ENCODE measurements around the gene RIC8B. TPM values are rescaled to one million over a fixed set of nuclear protein-coding genes. Genes with fewer than 3 reads are reported as not detected.

RIC8B gene
- polyA plus RNA-seq, 2 donors, result 1.2 to 1.5 TPM

DNA sequence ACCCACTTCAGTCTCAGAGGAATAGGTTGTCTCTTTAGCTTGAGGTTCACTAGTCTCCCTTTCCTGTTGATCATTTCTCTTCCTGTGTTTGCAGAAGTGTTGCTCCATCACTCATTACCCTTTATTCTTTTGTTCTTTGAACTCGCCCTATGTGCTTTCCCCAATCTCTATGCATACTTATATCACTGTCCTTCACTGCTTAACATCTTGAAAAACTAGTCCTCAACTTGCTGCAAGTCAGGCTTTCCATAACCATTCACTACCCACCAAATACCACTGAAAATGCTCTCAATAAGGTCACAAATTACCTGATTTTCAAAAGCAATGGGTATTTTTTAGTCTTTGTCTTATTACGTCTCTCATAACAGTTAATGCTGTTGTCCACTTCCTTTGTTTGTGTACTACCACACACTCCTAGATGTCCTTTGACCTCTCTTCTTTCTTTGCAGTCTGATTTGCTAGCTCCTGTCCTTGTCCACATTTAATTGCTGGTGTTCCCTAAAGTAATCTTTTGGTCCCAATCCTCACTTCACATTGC lies 80.8 kb downstream of the RIC8B start:
- Histone ChIP-seq H3K27ac (ENCODE audit: low read depth in 2 of 2, low read length in 1 of 2) (no peak overlapping the region), H3K9me3 (ENCODE audit: control insufficient read depth in 2 of 2, insufficient read depth in 1 of 2, low read depth in 1 of 2, low read length in 1 of 2) (no peaks in the 10 kb centered on the region), H3K27me3 (ENCODE audit: control insufficient read depth in 1 of 2, insufficient read depth in 2 of 2, low read length in 2 of 2) (no peaks in the 10 kb centered on the region), H3K4me1 (ENCODE audit: control insufficient read depth in 2 of 2, insufficient read depth in 2 of 2, low read length in 1 of 2) (no peaks in the 10 kb centered on the region), H3K4me3 (ENCODE audit: low read depth in 1 of 2, low read length in 2 of 2) (no peak overlapping the region), H3K36me3 (ENCODE audit: control insufficient read depth in 2 of 2, insufficient read depth in 2 of 2, low read length in 1 of 2) (peaks cover 0 to 2% of the 10 kb centered on the region in 2 donors)
- 84 to 89% methylated on average over 2 of the region's 2 CpGs for WGBS, 2 donors

- WGBS, 2 donors, result 93 to 95% methylated on average over 3 of the region's 3 CpGs
- no peaks in the 10 kb centered on the region for H3K9me3 ChIP-seq (ENCODE audit: control insufficient read depth in 2 of 2, insufficient read depth in 1 of 2, low read depth in 1 of 2, low read length in 1 of 2)
- H3K27ac ChIP-seq (ENCODE audit: low read depth in 2 of 2, low read length in 1 of 2), result no peak overlapping the region
Observed at GRCh38 chr12:106861984-106862916, 87.8 kb downstream of the RIC8B start.

DNA sequence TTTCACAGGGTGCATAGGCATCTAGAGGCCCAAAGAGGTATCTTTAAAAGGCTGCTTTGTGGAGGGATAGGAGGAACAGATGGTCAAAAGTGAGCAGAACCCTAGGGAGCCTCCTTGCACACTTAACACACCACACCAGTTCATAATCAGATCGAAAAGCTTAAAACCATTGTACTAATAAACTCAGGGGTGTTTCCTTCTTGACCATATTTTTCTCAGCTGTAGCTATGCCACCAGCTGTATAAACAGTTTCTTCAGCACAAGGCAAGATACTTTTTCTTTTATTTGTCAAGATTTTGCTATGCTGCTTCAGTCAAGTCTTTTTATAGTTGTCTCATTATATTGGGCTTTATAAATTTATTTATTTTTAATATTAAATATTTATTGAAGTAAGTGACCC lies 88.7 kb downstream of the RIC8B start:
- Histone ChIP-seq H3K27ac (ENCODE audit: low read depth in 2 of 2, low read length in 1 of 2) (no peak overlapping the region), H3K4me3 (ENCODE audit: low read depth in 1 of 2, low read length in 2 of 2) (no peak overlapping the region), H3K27me3 (ENCODE audit: control insufficient read depth in 1 of 2, insufficient read depth in 2 of 2, low read length in 2 of 2) (no peaks in the 10 kb centered on the region), H3K36me3 (ENCODE audit: control insufficient read depth in 2 of 2, insufficient read depth in 2 of 2, low read length in 1 of 2) (no peaks in the 10 kb centered on the region), H3K9me3 (ENCODE audit: control insufficient read depth in 2 of 2, insufficient read depth in 1 of 2, low read depth in 1 of 2, low read length in 1 of 2) (no peaks in the 10 kb centered on the region), H3K4me1 (ENCODE audit: control insufficient read depth in 2 of 2, insufficient read depth in 2 of 2, low read length in 1 of 2) (no peaks in the 10 kb centered on the region)
- 59 to 65% methylated on average over 1 of the region's 1 CpG for WGBS, 2 donors

More at GRCh38 chr12:106861984-106862916, 87.8 kb downstream of the RIC8B start:
- no peaks in the 10 kb centered on the region for H3K36me3 ChIP-seq (ENCODE audit: control insufficient read depth in 2 of 2, insufficient read depth in 2 of 2, low read length in 1 of 2)
- no peaks in the 10 kb centered on the region for H3K4me1 ChIP-seq (ENCODE audit: control insufficient read depth in 2 of 2, insufficient read depth in 2 of 2, low read length in 1 of 2)
- no peaks in the 10 kb centered on the region for H3K27me3 ChIP-seq (ENCODE audit: control insufficient read depth in 1 of 2, insufficient read depth in 2 of 2, low read length in 2 of 2)
- no peak overlapping the region for H3K4me3 ChIP-seq (ENCODE audit: low read depth in 1 of 2, low read length in 2 of 2)

DNA sequence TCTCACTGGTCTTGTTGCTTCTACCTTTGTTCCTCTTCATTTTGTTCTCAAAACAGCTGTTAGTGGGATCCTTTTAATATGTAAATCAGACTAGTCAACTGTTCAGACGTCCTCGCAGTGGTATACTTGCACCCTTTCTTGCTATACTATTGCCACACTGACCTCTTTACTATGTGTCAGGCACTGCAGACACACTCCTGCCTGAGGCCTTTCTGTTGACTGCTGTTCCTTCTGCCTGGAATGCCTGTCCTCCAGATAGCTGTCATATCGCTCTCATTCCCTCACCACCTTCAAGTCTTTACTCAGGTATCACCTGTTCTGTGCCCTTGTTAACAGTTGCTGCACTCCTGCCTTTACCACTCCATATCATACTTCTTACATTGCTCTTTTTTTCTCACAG lies 91.2 kb downstream of the RIC8B start:
- no peaks in the 10 kb centered on the region for H3K4me1 ChIP-seq (ENCODE audit: control insufficient read depth in 2 of 2, insufficient read depth in 2 of 2, low read length in 1 of 2)
- 79 to 90% methylated on average over 3 of the region's 3 CpGs for WGBS, 2 donors
- H3K27me3 ChIP-seq (ENCODE audit: control insufficient read depth in 1 of 2, insufficient read depth in 2 of 2, low read length in 2 of 2), result no peaks in the 10 kb centered on the region
- H3K36me3 ChIP-seq (ENCODE audit: control insufficient read depth in 2 of 2, insufficient read depth in 2 of 2, low read length in 1 of 2), result no peaks in the 10 kb centered on the region
- no peaks in the 10 kb centered on the region for H3K9me3 ChIP-seq (ENCODE audit: control insufficient read depth in 2 of 2, insufficient read depth in 1 of 2, low read depth in 1 of 2, low read length in 1 of 2)
- no peak overlapping the region for H3K4me3 ChIP-seq (ENCODE audit: low read depth in 1 of 2, low read length in 2 of 2)
- H3K27ac ChIP-seq (ENCODE audit: low read depth in 2 of 2, low read length in 1 of 2), result no peak overlapping the region

GRCh38 chr12:106866426-106867080 lies 92.1 kb downstream of the RIC8B start:
- Histone ChIP-seq H3K4me1 (ENCODE audit: control insufficient read depth in 2 of 2, insufficient read depth in 2 of 2, low read length in 1 of 2) (no peaks in the 10 kb centered on the region), H3K4me3 (ENCODE audit: low read depth in 1 of 2, low read length in 2 of 2) (no peak overlapping the region), H3K27me3 (ENCODE audit: control insufficient read depth in 1 of 2, insufficient read depth in 2 of 2, low read length in 2 of 2) (no peaks in the 10 kb centered on the region), H3K27ac (ENCODE audit: low read depth in 2 of 2, low read length in 1 of 2) (no peak overlapping the region), H3K36me3 (ENCODE audit: control insufficient read depth in 2 of 2, insufficient read depth in 2 of 2, low read length in 1 of 2) (no peaks in the 10 kb centered on the region), H3K9me3 (ENCODE audit: control insufficient read depth in 2 of 2, insufficient read depth in 1 of 2, low read depth in 1 of 2, low read length in 1 of 2) (no peaks in the 10 kb centered on the region)
- WGBS, 2 donors, result 88 to 89% methylated on average over 5 of the region's 5 CpGs

- no peaks in the 10 kb centered on the region for H3K4me1 ChIP-seq (ENCODE audit: control insufficient read depth in 2 of 2, insufficient read depth in 2 of 2, low read length in 1 of 2)
- WGBS, 2 donors, result 76 to 80% methylated on average over 3 of the region's 3 CpGs
- no peaks in the 10 kb centered on the region for H3K9me3 ChIP-seq (ENCODE audit: control insufficient read depth in 2 of 2, insufficient read depth in 1 of 2, low read depth in 1 of 2, low read length in 1 of 2)
- no peak overlapping the region for H3K4me3 ChIP-seq (ENCODE audit: low read depth in 1 of 2, low read length in 2 of 2)
- no peaks in the 10 kb centered on the region for H3K36me3 ChIP-seq (ENCODE audit: control insufficient read depth in 2 of 2, insufficient read depth in 2 of 2, low read length in 1 of 2)
- H3K27ac ChIP-seq (ENCODE audit: low read depth in 2 of 2, low read length in 1 of 2), result no peak overlapping the region
- H3K27me3 ChIP-seq (ENCODE audit: control insufficient read depth in 1 of 2, insufficient read depth in 2 of 2, low read length in 2 of 2), result no peaks in the 10 kb centered on the region
Observed at GRCh38 chr12:106867651-106868050, 93.2 kb downstream of the RIC8B start.

GRCh38 chr12:106868982-106869700 lies 94.7 kb downstream of the RIC8B start:
- no peak overlapping the region for H3K4me3 ChIP-seq (ENCODE audit: low read depth in 1 of 2, low read length in 2 of 2)
- H3K4me1 ChIP-seq (ENCODE audit: control insufficient read depth in 2 of 2, insufficient read depth in 2 of 2, low read length in 1 of 2), result no peaks in the 10 kb centered on the region
- no peak overlapping the region for H3K27ac ChIP-seq (ENCODE audit: low read depth in 2 of 2, low read length in 1 of 2)
- H3K36me3 ChIP-seq (ENCODE audit: control insufficient read depth in 2 of 2, insufficient read depth in 2 of 2, low read length in 1 of 2), result no peaks in the 10 kb centered on the region
- no peaks in the 10 kb centered on the region for H3K27me3 ChIP-seq (ENCODE audit: control insufficient read depth in 1 of 2, insufficient read depth in 2 of 2, low read length in 2 of 2)
- H3K9me3 ChIP-seq (ENCODE audit: control insufficient read depth in 2 of 2, insufficient read depth in 1 of 2, low read depth in 1 of 2, low read length in 1 of 2), result no peaks in the 10 kb centered on the region
- WGBS, 2 donors, result 84 to 90% methylated on average over 10 of the region's 10 CpGs

DNA sequence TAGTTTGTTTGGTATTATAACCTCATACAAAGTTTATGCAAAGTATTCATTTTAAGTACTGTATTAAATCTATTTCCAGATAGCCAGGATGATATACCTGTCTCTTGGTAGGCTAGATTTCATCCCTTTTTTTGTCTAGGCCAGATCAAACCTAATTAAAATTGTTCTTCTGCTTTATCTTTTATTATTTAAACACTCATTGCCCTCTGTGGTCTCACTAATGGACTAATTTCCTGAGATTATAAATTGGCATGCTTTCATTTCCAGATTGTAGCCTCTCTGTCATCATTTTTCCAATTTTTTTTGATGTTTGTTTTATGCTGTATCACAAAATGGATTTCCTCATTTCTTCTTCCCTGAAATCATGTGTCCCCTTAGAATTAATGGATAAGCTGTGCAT lies 95.6 kb downstream of the RIC8B start:
- H3K4me1 ChIP-seq (ENCODE audit: control insufficient read depth in 2 of 2, insufficient read depth in 2 of 2, low read length in 1 of 2), result no peaks in the 10 kb centered on the region
- H3K27ac ChIP-seq (ENCODE audit: low read depth in 2 of 2, low read length in 1 of 2), result no peak overlapping the region
- no peaks in the 10 kb centered on the region for H3K9me3 ChIP-seq (ENCODE audit: control insufficient read depth in 2 of 2, insufficient read depth in 1 of 2, low read depth in 1 of 2, low read length in 1 of 2)

GRCh38 chr12:106871477-106871876 lies 97.0 kb downstream of the RIC8B start:
- Histone ChIP-seq H3K36me3 (ENCODE audit: control insufficient read depth in 2 of 2, insufficient read depth in 2 of 2, low read length in 1 of 2) (no peaks in the 10 kb centered on the region), H3K9me3 (ENCODE audit: control insufficient read depth in 2 of 2, insufficient read depth in 1 of 2, low read depth in 1 of 2, low read length in 1 of 2) (no peaks in the 10 kb centered on the region), H3K27me3 (ENCODE audit: control insufficient read depth in 1 of 2, insufficient read depth in 2 of 2, low read length in 2 of 2) (no peaks in the 10 kb centered on the region), H3K4me3 (ENCODE audit: low read depth in 1 of 2, low read length in 2 of 2) (no peak overlapping the region), H3K27ac (ENCODE audit: low read depth in 2 of 2, low read length in 1 of 2) (no peak overlapping the region), H3K4me1 (ENCODE audit: control insufficient read depth in 2 of 2, insufficient read depth in 2 of 2, low read length in 1 of 2) (no peaks in the 10 kb centered on the region)
- WGBS, 2 donors, result 94 to 95% methylated on average over 1 of the region's 1 CpG

More for the DNA sequence above, 95.6 kb downstream of the RIC8B start:
- Histone ChIP-seq H3K4me3 (ENCODE audit: low read depth in 1 of 2, low read length in 2 of 2) (no peak overlapping the region), H3K36me3 (ENCODE audit: control insufficient read depth in 2 of 2, insufficient read depth in 2 of 2, low read length in 1 of 2) (no peaks in the 10 kb centered on the region), H3K27me3 (ENCODE audit: control insufficient read depth in 1 of 2, insufficient read depth in 2 of 2, low read length in 2 of 2) (no peaks in the 10 kb centered on the region)
